KBM-7 (cell line): ENCODE results near the gene ANO8.

Experiments used
- DNase-seq: peaks from one replicate; pipeline ENCODE4 v3.0.0-alpha.2; 2015
- in situ Hi-C: fragments of 300-500 bp; cut with MboI; formaldehyde crosslinking; loops from 2 replicates; pipeline ENCODE4 v1.14.3; 2020; ENCODE audit warnings: low sequenced_read_pairs, low pct_unique_long_range_greater_than_20kb, mixed read lengths

ANO8 gene

DNA sequence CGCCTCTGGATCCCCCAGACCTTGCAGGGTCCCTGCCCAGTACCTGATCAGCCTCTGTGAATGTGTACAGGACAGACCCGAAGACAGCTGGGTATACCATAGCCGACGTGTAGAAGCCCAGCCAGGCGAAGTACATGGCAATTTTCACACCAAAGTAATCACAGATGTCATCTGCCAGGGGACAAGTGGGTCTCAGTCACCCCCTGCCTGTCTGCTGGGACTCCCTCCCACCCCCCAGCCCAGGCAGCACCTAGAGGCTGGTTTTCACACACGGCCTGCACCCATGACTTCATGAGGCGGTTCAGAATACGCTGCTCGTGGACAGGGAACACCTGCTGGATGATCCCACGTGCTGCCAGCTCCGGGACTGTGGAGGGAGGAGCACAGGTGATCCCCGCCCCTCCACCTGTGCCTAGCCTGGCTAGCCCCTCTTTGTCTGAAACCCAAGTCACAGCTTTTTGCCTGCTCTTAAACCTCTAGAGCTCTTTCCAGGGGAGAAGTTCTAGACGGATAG is 3.6 kb downstream of the ANO8 start:
- DNase-seq: no peak
- in situ Hi-C loops: no loop called here

DNA sequence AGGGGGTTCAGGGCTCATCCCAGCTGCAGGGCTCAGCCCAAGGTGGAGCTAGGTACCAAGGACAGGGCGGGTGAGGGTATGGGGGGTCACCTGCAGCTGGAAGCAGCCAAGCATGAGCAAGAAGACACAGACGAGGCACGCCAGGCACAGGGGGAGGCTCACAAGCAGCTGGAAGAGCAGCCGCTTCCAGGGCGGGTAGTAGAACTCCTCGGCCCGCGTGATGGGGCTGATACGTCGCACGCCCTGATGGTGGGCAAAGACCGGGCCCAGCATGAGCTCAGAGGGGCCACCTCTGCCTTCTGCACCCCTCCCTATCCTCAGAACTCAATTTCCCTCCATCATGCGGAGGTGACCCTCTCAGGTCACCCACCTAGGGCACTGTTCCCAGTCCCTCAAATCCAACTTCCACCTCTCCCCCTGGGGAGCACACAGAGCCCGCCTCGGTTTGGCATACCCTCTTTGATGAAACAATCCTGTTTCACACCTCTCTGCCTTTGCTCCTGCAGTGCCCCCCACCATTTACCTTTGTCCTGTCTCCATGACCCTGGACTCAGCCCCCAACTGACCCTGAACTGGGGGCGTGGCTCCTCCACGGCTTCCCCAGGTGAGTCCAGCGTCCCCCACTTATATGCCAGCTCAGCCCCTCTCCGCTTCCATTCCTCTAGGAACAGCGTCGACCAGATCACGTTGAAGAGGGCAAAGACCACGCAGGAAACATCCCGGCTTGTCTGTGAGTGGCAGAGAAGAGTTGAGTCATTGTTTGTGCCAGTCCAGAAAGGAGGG is 4.2 kb downstream of the ANO8 start:
- in situ Hi-C loops: no loop called here
- no peak for DNase-seq

DNA sequence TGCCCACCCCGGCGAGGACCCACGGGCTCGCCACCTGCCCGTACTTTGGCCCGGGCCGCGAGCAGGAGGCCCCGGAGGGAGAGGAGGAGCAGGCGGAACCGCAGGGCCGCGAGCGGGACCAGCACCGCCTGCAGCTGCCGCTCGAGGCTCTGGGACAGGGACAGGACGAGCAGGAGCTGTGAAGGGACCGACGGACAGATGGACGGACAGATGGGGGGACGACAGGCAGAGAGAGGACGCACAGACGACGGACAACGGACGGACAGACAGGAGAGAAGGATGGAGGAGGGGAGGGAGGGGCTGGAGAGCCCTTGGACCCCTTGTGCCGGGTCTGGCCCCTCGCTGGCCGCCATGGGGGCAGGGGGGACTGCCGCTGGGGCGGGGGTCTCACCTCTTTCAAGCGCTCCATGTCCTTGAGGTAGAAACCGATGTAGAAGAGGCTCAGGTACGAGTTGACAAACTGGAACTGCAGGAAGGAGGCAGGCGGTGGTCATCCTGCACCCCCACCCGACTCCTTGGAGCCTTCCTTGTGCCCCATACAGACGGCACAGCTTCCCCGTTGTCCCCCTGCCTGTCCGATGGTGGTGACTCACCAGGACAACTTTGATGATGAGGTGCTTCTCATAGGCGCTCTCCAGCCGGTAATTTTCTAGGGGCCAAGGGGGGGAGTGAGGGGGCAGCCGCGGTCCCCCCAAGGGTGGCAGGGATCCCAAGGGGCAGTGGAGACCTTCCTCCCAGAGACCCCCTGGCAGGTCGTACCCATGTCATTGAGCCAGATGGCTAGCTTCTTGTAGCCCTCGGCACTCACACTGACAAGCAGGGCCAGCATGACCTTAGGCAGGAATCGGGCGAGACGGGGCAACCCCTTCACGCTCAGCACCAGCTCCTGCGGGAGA is 5.0 kb downstream of the ANO8 start:
- in situ Hi-C loops: no loop called here
- no peak for DNase-seq

DNA sequence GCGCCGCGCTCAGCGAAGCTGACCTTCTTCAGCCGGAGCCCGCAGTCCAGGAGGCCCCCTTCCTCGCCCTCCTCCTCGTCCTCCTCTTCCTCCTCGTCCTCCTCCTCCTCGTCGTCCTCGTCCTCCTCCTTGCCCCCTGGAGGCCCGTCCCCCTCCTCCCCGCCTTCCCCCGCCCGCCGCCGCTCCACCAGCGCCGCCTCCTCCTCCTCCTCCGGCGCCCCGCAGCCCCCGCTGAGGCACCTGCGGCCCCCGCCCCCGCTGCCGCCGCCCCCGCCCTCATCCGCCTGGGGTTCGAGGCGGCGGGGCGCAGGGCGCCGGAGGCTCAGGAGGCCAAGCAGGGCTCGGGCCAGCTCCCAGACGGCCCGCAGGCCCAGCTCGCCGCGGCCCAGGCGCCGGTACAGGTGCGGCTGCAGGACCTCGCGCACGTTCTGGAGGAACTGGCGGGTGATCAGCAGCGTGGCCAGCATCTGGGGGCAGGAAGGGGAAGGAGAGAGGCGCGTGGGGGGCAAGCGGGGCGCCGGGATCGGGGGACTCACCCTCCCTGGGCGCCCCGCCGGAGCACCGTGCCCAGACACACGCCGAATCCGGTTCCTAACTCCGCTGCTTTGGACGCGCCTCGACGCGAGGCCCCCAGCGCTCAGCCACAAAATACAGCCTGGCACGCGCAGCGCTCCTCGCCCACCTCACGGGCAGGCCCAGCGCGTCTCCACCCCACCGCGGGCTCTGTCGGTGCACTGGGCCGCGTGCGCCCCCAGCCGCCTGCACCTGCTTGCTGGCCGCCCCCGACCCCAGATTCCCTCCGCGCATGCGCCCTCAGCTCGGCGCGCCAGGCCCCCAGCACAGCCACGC is 5.9 kb downstream of the ANO8 start:
- DNase-seq: no peak
- in situ Hi-C loops: no loop called here

DNA sequence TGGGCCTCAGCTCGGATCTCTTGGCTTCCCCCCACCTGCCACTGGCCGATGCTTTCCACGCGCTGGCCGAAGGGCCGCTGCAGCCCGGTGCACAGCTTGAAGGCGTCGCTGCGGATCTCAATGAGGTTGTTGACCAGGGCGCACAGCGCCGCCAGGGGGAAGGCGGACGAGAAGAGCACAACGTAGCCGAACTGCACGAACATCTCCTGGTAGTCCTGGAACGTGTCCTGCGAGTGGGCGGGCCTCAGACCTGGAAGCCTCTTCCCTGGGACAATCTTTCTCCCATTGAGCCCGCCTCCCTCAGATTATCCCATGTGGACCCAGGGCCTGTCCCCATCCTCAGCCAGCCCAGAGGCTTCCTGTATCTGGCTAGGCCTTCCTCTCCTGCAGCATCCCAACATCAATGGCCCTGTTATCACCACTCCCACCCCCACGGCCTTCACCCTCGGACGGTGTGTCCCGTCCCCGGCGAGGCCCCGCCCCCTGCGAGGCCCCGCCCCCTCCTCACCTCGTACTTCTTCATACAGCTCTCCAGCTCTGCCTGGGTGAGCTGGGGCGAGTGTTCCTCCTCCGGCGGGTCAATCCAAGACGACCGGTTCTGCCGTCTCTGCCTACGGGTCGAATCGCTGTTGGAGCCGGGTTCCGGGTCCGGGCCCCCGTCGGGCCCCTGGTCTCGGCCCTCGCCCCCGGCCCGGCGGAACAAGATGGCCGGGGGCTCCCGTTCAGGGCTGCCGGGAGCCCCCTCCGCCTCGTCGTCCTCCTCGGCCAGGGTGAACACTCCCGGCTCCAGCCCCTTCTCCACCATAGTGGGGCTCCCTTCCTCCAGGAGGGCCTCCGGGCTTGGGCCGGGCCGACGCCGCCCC is 6.8 kb downstream of the ANO8 start:
- in situ Hi-C loops: no loop called here
- DNase-seq: no peak

DNA sequence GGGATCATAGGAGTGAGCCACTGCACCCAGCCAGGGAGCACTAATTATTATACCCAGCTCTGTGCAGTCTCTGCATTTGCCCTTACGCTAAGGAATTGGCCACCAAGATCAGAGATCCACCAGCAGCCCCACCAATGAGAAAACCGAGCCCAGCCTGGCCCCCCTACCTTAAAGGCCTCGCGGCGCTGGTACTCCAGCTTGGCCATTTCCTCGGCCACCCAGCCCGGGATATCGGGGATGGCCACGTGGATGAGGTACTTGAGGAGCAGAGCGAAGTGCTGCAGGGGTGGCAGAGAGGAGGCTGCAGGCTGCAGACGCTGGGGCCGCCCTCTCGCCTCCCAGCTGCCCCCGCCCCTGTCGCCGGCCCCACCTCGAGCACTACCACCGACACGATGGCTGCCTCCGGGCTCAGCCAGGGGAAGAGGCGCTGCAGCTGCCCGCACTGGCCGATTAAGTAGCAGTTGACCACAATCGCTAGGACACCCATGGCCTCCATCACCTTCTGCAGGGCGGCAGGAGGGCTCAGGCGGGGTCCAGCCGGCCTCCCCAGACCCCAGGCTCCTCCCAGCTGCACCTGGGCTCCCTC is 7.5 kb downstream of the ANO8 start:
- in situ Hi-C loops: no loop called here

DNA sequence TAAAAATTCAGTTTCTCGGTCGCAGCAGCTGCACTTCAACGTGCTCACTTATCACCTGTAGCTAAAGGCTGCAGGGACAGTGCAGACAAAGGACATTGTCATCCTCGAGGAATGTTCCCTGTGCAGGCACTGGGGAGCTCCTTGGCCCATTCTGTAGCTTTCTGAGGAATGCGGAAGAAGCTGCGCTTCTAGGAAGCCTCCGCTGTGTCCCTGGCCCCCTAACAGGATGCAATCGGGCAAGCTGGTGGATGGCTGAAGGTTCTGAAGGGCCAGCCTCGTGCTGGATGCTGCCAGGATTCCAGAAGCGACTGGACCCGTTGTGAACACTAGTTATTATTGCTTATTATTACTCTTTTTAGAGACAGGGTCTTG is 8.1 kb downstream of the ANO8 start:
- in situ Hi-C loops: no loop called here
- no peak for DNase-seq

More for the DNA sequence above, 7.5 kb downstream of the ANO8 start:
- no peak for DNase-seq

DNA sequence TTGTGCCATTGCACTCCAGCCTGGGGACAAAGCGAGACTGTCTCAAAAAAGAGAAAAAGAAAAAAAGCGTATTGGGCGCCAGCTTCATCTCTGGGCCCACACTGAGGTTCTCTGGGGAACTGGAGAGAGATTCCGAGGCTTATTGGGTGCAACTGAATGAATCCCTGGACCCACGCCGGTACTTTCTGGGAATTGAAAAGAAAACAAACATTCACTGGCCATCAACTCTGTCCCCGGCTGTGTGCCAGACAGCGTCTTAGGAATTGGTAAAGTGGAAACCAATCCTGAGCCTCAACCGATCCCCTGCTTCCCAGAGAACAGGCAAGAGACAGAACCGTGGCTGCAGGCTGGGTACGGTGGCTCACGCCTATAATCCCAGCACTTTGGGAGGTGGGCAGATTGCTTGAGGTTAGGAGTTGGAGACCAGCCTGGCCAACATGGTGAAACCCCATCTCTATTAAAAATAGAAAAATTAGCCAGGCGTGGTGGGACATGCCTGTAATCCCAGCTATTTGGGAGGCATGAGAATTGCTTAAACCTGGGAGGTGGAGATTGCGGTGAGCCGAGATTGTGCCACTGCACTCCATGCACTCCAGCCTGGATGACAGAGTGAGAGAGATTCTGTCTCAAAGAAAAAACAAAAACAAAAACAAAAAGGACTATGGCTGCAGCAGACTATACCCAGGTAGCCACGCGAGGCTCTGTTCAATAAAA is 8.6 kb downstream of the ANO8 start:
- DNase-seq: no peak
- in situ Hi-C loops: no loop called here

DNA sequence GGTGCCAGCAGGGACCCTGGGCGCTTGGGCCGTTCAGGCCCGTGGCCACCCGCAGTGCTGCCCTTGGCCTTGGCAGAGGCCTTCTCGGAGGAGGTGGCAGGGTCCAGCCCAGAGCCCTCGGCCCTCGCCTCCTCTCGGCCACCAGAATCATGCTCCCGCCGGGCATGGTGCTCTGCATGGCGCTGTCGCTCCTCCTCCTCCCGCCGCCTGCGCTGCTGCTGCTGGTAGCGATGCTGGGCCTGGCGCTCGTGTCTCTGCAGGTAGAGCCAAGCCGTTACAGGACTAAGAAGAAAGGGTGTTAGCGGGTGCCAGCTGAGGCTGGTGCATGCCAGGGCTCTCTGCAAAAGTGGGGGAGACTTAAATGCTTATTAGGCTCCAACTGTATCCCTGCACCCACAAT is 9.5 kb downstream of the ANO8 start:
- in situ Hi-C loops: no loop called here
- DNase-seq: no peak

DNA sequence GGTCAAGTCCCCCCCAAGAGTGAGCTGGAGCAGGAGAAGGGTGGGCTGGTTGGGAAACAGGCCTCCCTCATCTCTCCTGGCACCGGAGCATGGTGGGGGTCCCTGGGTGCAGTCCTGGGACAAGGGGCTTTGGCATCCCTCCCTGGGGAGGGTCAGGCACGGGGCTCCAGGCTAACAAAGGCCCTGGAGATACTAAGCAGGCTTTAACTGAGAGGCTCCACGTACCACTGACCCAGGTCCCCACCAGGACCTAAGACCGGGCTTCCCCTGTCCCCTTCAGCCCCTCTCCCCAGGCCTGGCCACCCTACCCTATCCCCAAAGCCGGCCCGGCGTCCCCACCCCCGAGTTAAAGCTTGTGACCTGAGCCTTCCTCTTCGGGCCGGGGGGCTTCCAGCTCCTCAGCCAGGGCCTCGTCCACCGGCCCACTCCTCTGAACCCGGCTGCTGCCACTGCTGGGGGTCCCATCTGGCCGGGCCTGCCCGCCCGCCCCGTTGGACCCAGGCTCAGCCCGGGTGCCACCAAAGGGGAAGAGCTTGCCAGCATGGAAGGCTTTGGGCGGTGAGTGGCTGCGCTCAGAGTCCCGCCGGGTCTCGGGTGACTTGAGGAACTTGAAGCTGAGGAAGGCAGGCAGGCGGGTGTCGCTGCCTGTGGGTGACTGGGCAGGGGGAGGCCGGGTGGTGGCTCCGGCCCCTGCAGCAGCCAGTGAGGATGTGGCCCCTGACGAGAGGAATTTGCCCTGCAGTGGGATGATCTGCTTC is 10.1 kb downstream of the ANO8 start:
- in situ Hi-C loops: no loop called here
- DNase-seq: no peak

DNA sequence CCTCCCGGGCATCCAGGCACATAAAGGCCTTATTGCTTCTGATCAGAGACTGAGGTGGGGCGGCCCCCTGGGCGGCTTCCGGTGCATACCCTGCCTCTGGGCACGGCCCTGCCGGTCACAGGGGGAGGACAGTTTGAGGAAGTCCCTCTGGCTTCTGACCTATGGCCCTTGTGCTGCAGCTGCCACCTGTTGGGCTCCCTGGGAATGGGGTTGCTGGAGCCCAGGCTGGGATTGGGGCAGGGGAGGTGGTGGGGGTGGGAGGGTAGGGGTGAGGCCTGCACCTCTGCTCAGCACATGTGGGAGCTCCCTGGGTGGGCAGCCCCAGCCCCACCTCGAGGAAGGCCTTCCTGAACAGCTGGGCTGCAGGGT is 10.7 kb downstream of the ANO8 start:
- no peak for DNase-seq
- in situ Hi-C loops: no loop called here

DNA sequence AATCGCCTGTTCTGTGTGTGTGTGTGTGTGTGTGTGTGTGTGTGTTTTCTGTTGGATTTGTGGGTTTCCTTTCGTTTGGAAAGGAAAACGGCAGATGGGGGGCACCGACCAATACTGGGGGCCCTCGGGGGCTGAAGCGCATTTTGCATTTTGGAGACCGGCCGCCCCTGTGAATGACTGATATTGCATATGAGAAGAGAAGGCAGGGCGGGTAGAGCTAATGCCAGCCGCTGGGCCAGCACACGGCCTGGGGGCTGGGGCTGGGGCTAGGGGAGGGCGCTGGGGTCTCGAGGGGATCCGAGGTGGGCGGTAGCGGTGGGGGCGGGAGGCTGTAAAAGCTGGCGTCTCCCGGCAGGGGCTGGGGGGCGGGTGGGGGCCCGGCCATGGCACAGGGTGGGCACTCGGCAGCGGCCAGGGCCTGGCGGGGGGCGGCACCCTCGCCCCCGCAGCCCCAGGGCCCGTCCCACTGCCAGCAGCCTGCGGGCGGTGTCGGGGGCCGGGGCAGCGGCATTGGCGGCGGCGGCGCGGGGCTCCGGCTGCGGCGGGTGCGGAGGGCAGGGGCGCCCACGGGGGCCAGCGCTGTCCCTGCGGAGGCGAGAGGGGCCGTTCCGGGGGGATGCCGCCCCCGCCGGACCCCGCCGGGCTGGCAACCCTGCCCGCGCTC is 11.2 kb downstream of the ANO8 start:
- DNase-seq: no peak
- in situ Hi-C loops: no loop called here

DNA sequence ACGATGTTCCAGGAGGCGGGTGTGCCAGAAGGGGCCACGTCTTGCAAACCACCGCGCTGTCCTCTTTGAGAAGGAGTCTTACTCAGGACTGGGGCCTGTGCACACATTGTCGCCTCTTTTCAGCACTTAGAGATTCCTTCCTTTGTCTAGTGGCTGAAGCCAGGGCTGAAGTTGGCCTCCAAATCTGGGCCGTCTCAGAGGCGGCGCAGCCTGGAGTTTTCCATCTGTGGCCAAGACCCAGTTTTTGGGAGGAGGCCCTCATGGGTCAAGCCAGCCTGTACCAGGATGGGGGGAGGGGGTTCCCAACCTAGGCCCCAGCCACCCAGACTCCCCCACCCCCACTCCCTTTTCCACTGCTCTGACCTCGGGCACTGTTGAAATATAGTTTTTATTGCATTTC is 11.8 kb downstream of the ANO8 start:
- DNase-seq: no peak
- in situ Hi-C loops: no loop called here

DNA sequence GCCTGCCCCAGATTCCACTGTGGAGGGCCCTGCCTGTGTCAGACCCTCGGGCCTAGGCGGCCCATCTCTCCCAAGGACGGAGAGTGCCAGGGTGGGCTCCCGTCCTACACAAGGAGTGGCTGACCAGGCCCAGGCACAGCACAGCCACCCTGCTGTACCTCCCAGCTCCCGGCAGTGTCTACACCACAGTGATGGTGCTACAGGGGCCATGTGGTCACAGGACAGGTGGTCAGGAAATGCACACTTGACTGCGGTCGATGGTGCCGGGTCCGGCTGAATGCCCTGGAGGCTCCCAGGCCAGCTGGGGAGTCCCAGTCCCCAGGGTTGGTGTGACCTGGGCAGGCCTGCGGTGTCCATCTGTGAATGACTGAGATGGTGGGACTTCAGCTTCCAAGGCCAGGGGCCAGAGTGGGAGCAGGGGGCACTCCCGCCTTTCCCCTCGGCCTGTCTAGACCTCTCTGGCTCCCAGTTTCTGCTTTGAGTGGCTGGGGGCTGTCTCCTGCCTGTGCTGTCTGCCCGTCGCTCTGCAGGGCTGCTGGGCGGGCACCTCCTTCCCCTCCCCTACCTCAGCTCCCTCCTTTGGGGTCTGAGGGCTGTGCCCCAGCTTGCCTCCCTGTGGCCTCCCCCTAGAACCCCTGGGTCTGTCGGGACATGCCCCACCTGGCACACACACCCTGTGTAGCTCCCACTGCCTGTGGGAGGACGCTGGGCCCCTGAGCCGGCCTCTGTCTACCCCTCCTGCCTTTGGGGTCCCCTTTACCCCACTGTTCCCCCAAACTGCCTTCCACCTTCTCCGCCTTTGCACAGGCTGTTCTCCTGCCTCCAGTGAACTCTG is 12.8 kb downstream of the ANO8 start:
- no peak for DNase-seq
- in situ Hi-C loops: no loop called here

DNA sequence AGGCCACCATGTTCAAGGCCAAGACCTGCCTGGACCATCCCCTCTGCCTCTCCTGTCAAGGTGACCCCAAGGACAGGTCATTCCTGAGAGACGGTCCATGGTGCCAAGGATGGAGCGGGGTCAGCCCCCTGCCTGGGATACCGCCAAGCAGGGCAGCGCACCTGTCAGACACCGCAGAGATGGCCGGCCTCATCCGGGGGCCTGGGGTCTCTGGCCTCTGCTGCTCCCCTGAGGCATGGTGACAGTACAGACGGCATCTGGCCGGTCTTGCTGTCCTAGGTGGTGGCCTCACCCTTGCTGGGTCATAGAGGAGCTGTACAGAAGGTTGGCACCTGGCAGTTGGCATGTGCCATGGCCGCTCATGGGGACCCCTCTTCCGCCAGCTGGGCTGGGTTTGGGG is 14.2 kb downstream of the ANO8 start:
- in situ Hi-C loops: no loop called here
- no peak for DNase-seq
